Measurements from ENCODE around the gene TAL1.

- TF ChIP-seq PATZ1 (CRISPR knock-in tag; IDR thresholded peaks at IDR 0.05; ENCODE audit: borderline replicate concordance) (no peak), ZC3H10 (CRISPR knock-in tag; IDR thresholded peaks at IDR 0.05) (no peak), TOX (CRISPR knock-in tag; IDR thresholded peaks at IDR 0.05; ENCODE audit: borderline replicate concordance) (no peak), ZNF8 (CRISPR knock-in tag; IDR thresholded peaks at IDR 0.05) (no peak), CSDC2 (CRISPR knock-in tag; IDR thresholded peaks at IDR 0.05) (no peak)
These were observed 42.0 kb downstream of the TAL1 start, which contains the start of gene PDZK1IP1 for GRCh38 chr1:47189844-47190508.
